ENCODE measurements around the gene SCAPER.
"Not testable (repeated sequence)": the region's sequence is repeated elsewhere in the genome, so short reads cannot be mapped to it uniquely, and the experiment has no call there.

Gene SCAPER

DNA sequence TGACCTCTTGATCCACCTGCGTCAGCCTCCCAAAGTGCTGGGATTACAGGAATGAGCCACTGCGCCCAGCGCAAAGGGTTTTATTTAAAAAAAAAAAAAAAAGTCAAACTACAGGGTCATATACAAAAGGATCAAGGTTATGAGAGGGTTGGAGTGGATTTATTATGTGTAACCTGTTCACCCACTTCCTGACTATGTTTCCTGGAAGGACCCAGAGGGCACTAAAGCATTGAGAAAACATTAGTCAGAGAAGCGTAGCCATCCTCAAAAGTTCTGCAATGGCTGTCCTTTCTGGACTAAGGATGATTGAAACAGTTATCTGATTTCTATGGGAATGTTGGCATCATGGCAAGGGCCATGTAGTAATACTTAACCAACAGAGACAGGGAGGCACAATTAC lies 7.3 kb upstream of the SCAPER start:
- DNase-seq, result no peak

DNA sequence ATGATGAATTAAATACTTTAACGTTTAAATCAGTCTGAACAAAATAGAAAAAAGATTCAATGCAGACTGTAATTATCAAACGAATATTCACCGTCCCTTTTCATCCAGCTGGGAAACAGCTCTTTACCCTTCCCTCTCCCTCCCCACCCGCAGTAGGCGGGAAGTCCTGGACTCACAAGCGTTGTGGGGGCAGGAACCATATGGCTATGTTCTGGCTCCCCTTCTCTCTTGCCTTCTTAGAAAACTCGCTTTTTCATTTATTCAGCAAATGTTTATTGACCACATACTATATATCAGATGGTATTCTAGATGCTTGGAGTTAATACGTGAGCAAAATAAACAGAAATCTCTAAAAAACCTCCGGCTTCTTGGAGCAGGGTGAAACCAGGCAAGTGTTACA lies 715 bp upstream of the SCAPER start:
- DNase-seq, result no peak

DNA sequence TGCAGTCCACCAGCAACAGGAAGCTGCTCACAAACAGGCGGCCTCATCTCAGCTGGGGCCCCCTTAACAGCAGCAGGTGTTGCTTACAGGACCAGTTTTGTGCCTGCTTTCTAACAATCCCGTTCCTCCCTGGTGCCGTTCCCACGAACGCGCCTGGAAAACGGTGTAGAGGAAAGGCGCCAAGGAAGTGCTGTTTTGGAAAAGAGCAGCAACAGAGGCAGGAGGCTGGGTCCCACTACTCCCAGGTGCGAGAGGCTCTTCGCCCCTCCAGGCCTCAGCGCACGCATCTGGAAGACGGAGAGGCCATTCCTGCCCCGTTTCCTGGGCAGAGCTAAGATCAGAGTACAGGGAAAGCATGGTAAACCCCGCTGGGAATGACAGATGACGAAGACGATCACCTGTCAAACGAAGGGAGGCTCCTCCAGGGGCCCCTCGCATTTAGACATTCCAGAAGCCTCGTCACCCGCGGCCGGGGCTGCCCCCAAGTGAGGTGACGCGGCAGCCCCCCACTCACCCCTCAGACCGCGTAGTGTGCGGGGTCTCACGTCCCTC lies 603 bp downstream of the SCAPER start:
- DNase-seq, result no peak

DNA sequence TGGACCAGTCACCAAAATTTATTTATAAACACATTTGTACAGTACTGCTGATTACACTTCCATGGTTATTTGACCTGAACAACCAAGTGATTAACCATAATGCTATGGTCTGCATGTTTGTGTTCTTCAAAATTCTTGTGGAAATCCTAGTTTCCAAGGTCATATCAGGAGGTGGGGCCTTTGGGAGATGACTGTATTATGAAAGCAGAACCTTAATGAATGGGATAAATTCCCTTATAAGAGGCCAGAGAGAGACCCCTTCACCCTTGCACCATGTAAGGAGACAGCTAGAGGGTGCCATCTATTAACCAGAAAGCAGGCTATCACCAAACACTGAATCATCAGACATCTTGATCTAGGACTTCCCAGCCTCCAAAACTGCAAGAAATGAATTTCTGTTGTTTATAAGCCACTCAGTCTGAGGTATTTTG lies 1.9 kb downstream of the SCAPER start:
- no peak for DNase-seq

DNA sequence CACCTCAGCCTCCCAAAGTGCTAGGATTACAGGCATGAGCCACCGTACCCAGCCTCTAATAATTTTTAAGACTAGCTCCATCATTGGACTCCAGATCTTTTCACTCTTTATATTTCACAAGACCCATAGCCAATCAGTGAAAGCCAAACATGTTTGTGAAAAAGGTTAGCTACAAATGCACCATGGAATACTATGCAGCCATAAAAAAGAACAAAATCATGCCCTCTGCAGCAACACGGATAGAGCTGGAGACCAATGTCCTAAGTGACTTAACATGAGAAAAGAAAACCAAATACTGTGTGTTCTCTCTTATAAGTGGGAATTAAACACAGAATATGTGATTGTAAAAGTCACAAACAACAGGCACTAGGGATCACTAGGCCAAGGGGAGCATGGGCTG lies 3.2 kb downstream of the SCAPER start:
- DNase-seq, result no peak

DNA sequence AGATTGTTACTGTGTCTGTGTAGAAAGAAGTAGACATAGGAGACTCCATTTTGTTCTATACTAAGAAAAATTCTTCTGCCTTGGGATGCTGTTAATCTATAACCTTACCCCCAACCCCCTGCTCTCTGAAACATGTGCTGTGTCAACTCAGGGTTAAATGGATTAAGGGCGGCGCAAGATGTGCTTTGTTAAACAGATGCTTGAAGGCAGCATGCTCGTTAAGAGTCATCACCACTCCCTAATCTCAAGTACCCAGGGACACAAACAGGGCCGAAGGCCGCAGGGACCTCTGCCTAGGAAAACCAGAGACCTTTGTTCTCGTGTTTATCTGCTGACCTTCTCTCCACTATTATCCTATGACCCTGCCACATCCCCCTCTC lies 5.2 kb downstream of the SCAPER start:
- DNase-seq, result not testable (repeated sequence)

DNA sequence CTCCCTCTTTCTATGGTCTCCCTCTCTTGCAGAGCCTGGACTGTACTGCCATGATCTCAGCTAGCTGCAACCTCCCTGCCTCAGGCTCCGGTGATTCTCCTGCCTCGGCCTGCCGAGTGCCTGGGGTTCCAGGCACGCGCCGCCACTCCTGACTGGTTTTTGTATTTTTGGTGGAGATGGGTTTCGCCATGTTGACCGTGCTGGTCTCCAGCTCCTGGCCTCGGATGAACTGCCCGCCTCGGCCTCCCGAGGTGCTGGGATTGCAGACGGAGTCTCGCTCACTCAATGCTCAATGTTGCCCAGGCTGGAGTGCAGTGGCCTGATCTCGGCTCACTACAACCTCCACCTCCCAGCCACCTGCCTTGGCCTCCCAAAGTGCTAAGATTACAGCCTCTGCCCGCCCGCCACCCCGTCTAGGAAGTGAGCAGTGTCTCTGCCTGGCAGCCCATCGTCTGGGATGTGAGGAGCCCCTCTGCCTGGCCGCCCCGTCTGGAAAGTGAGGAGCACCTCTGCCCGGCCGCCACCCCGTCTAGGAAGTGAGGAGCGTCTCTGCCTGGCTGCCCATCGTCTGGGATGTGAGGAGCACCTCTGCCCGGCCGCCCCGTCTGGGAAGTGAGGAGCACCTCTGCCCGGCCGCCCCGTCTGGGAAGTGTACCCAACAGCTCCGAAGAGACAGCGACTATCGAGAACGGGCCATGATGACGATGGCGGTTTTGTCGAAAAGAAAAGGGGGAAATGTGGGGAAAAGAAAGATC lies 5.8 kb downstream of the SCAPER start:
- DNase-seq, result not testable (repeated sequence)

DNA sequence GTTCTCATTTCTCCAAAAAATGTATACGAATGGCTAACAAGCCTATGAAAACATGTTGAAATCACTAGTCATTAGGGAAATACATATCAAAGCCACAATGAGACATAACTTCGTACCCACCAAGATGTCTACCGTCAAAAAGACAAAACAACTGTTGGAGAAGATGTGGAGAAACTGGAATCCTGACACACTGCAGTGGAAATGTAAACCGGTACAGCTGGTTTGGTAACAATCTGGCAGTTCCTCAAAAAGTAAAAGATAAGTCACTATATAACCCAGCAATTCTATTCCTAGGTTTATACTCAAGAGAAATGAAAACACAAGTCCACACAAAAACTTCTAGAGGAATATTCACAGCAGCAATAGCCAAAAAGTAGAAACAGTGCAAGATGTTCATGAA lies 7.0 kb downstream of the SCAPER start:
- no peak for DNase-seq

DNA sequence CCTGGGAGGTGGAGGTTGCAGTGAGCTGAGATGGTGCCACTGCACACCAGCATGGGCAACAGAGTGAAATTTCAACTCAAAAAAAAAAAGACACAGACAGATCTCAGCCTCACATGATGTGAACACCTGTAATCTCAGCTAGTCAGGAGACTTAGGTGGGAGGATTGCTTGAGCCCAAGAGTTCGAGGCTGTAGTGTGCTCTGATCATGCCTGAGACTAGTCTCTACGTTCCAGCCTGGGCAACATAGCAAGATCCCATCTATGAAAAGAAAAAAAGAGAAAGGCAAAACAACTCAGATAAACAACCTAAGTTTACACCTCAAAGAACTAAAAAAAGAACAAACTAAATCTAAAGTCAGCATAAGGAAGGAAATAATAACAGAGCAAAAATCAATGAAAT lies 11.0 kb downstream of the SCAPER start:
- DNase-seq, result no peak

DNA sequence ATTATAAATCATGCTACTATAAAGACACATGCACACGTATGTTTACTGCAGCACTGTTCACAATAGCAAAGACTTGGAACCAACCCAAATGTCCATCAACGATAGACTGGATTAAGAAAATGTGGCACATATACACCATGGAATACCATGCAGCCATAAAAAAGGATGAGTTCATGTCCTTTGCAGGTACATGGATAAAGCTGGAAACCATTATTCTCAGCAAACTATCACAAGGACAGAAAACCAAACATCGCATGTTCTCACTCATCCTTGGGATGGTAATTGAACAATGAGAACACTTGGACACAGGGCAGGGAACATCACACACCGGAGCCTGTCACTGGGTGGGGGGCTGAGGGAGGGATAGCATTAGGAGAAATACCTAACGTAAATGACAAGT lies 12.3 kb downstream of the SCAPER start:
- DNase-seq, result not testable (repeated sequence)

DNA sequence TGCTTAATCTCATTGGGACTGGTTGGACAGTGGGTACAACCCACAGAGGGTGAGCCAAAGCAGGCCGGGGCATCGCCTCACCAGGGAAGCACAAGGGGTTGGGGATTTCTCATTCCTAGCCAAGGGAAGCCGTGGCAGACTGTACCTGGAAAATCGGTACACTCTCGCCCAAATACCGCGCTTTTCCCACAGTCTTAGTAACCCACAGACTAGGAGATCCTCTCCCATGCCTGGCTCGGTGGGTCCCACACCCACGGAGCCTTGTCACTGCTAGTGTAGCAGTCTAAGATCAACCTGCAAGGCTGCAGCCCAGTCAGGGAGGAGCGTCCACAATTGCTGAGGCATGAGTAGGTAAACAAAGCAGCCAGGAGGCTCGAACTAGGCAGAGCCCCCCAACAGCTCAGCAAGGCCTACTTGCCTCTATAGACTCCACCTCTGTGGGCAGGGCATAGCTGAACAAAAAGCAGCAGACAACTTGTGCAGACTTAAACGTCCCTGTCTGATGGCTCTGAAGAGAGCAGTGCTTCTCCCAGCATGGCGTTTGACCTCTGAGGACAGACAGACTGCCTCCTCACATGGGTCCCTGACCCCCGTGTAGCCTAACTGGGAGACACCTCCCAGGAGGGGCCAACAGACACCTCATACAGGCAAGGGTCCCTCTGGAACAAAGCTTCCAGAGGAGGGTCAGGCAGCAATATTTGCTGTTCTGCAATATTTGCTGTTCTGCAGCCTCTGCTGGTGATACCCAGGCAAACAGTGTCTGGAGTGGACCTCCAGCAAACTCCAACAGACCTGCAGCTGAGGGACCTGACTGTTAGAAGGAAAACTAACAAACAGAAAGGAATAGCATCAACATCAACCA lies 17.6 kb downstream of the SCAPER start:
- DNase-seq, result not testable (repeated sequence)

DNA sequence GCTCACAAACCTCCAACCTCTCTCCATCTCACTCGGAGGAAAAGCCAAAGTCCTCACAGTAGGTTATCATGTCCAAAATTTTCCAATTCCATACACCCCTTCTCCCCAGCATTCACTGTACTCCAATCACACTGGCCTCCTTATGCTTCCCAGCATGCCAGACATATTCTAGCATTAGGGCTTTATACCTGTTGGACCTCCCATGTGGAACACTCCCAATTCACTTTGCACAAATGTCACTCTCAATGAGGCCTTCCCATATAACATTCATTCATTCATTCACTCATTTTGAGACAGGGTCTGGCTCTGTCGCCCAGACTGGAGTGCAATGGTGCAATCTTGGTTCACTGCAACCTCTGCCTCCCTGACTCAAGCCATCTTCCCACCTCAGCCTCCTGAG lies 19.9 kb downstream of the SCAPER start:
- DNase-seq, result no peak

DNA sequence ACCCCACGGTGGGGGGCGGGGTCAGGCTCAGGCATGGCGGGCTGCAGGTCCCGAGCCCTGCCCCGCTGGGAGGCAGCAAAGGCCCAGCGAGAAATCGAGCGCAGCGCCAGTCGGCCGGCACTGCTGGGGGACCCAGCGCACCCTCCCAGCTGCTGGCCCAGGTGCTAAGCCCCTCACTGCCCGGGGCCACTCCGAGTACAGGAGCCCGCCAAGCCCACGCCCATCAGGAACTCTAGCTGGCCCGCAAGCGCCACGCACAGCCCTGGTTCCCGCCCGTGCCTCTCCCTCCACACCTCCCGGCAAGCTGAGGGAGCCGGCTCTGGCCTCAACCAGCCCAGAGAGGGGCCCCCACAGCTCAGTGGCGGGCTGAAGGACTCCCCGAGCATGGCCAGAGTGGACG lies 29.2 kb downstream of the SCAPER start:
- no peak for DNase-seq

DNA sequence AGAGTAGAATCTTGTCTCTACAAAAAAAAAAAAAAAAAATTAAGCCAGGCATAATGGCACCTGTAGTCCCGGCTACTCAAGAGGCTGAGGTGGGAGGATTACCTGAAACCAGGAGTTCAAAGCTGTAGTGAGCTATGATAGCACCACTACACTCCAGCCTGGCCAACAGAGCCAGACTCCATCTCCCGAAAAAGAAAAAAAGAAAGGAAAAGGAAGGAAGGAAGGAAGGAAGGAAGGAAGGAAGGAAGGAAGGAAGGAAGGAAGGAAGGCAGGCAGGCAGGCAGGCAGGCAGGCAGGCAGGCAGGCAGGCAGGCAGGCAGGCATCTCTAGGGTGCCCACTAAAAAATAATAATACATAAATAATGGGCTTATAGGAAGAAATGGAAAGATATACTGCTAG lies 32.1 kb downstream of the SCAPER start:
- not testable (repeated sequence) for DNase-seq

DNA sequence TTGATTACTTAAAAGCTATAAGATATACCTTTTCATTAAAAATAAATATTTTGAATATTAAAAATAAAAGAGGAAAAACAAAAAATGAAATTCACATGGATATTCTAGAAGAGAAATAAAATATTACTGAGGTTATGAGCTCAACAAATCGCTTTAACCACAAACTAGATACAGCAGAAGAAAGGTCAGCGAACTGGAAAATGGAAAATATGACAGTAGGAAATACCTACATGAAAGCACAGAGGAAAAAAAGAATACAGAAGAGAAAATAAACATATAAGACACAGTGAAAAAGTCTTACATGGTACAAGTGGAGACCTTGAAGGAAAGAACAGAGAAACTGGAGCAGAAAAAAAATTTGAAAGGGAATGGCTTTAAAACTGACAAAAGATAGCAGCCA lies 33.2 kb downstream of the SCAPER start:
- no peak for DNase-seq

DNA sequence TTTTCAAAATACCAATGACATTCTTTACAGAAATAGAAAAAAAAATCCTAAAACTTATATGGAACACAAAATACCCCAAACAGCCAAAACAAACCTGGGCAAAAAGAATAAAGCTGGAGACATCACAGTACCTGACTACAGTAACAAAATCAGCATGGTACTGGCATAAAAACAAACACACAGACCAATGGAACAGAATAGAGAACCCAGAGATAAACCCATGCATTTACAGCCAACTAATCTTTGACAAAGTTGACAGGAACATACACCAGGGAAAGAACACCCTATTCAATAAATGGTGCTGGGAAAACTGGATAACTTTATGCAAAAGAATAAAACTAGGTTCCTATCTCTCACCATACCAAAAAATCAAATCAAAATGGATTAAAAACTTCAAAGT lies 36.4 kb downstream of the SCAPER start:
- DNase-seq, result no peak

DNA sequence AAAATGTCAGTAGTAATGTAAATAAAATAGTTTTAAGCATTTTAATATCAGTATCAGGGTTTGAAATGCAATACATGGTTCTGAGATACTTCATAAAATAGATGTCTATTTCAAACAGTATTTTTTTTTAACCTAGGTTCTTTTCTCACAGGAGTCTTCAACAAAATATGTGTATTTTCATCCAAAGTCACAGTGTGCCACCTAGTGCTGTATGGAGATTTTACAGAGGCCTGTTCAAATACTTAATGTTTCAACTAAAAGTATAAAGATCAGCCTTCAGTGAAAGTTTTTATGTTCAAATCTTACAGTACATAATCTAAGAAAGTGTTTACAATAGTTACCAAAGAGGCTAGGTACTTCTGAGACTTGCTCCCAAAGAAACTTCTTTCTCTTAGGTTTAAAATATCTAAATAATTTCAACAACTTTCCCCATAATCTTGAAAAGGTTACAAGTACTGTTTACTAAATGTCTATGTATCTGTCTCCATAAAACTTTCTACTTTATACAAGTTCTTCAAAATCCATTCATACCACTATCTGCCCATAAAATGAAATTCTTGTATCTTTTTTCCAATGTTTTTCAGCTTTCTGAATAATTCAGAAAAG lies 38.3 kb downstream of the SCAPER start:
- DNase-seq, result no peak

DNA sequence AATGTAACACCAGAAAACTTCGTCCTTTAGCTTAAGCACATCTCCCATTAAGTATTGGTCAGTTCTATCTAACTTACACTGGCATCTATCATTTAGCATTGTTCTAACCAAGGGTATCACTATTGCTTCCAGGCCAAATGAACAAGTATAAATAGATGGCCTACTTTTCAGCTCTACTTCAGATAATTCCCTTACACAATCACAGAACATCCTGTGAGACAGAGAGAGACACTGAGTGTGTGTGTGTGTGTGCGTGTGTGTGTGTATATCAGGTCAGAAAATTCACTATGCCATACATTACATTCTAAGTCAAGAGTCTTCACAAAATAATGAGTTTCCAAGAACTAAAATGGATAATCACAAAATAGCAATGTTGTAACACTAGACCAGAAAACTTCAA lies 39.1 kb downstream of the SCAPER start:
- no peak for DNase-seq

DNA sequence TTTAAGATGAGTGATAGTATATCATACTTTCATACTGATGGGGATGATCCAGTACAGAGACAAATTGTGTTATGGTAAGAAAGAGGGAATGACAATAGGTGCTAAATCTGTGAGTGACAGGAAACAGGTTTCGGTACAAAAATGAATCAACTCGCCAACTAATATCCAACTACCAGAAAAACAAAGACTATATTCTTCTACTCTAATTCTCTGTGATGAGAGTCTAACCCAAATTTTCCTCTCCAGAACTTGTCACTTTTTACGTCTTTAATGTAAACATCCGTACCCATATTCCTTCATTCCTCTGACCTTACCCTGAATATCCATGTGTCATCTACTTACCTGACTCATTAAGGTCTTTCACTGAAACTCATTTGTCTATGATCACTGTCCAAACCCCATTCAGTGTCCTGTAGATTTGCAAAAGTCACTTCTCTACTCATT lies 39.6 kb downstream of the SCAPER start:
- no peak for DNase-seq

DNA sequence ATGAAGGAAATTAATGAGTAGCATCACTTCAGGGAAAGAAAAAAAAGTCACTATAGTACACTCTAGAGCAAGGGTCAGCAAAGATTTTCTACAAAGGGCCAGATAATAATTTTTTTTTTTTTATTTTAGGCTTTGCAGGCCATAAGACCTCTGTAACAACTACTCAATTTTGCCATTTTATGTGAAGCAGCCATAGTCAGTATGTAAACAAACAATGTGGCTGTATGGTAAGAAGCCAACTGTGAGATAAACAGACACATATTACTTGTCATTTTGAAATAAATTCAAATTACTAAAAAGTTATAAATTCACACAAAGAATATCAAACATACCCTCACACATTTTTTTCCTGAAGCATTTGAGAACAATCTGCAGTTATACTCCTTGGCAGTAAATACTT lies 40.6 kb downstream of the SCAPER start:
- DNase-seq, result no peak

DNA sequence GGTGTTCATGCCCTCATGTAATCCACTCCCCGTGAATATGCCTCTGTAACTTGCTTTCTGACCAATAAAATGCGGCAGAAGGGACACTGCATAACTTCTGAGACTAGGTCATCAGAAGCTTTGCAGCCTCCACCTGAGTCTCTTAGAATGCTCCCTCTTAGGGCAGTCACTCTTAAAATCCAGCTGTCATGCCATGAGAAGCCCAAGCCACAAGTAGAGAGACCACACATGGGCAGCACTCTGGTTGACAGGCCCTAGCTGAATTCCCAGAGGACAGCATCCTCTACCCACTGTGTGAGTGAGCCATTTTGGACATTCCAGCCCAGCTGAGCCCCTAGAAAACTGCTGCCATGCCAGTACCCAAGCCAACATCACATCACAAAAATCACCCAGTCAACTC lies 41.4 kb downstream of the SCAPER start:
- no peak for DNase-seq

DNA sequence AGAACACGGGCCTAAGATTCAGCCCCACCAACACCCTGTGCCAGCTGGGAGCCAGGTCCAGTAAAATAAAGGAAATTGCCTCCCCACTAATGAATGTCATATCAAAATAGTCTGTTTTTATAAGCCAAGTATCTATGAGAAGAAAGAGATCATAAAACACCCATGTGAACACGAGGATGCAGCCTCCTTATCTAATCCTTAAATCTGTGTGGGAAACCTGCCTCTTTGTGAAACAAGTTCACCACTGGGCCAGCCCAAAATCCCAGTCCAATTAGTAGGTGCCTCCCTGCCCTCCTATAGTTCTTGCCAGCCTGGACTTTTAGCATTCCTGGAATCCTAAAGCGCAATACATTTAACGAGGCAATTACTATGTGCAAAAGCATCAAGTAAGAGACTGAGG lies 42.0 kb downstream of the SCAPER start:
- DNase-seq, result no peak

DNA sequence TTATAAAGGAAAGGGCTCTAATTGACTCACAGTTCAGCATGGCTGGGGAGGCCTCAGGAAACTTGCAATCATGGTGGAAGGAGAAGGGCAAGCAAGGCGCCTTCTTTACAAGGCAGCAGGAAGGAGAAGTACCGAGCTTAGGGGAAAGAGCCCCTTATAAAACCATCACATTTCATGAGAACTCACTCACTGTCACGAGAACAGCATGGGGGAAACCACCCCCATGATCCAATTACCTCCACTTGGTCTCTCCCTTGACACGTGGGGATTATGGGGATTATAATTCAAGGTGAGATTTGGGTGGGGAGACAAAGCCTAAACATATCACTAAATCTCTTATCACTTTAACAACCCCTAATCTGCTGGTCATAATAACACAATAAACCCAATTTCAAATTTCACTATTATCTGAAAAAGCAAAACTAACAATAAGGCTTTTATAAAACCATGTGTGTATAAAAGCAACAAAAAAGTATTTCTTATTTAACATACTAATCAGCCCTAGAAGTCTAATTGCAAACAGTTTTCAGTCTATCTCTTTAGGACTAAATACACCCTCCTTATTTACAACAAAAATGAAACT lies 43.2 kb downstream of the SCAPER start:
- DNase-seq, result no peak

Data from right forelimb (tissue), 1 donor.